Activated CD8-positive, alpha-beta T cell treated with anti-CD3 and anti-CD28 coated beads, Interleukin-2, amount 10 ng/mL, durations not matched to agents 7 days and 5 days (primary cell): ENCODE measurements around the gene MAPK9. TPM values are rescaled to one million over a fixed set of nuclear protein-coding genes. Genes with fewer than 3 reads are reported as not detected.

Source experiments
- ATAC-seq: fragments of 150-1000 bp; cut with Tn5 transposase; one replicate; pipeline ENCODE4 v1.10.0; 2021; ENCODE audit warnings: moderate library complexity
- CTCF ChIA-PET: fragments of 350-600 bp; sonication (Branson Sonifier 250); formaldehyde crosslinking; loops from one replicate; lab custom pipeline; 2021; ENCODE audit warnings: antibody characterized with exemption; lab: Charles Lee
- POLR2A ChIA-PET: fragments of 350-600 bp; sonication (Branson Sonifier 250); formaldehyde crosslinking; loops from one replicate; lab custom pipeline; 2021; ENCODE audit warnings: antibody characterized with exemption; lab: Charles Lee
- DNase-seq: peaks from one replicate; pipeline ENCODE4 v3.0.0-alpha.2; 2020
- H3K27ac Mint-ChIP-seq: one replicate; pipeline ENCODE4 v1.8.0; 2021; ENCODE audit warnings: mild to moderate bottlenecking, mixed read lengths
- H3K27me3 Mint-ChIP-seq: one replicate; pipeline ENCODE4 v1.8.0; 2021; ENCODE audit warnings: low read depth, mixed read lengths
- H3K36me3 Mint-ChIP-seq: one replicate; pipeline ENCODE4 v1.8.0; 2021; ENCODE audit warnings: low read depth, mixed read lengths
- H3K4me1 Mint-ChIP-seq: one replicate; pipeline ENCODE4 v1.8.0; 2021; ENCODE audit warnings: low read depth, mixed read lengths
- H3K4me3 Mint-ChIP-seq: one replicate; pipeline ENCODE4 v1.8.0; 2021; ENCODE audit warnings: mild to moderate bottlenecking, mixed read lengths
- H3K9me3 Mint-ChIP-seq: one replicate; pipeline ENCODE4 v1.8.0; 2022; ENCODE audit warnings: mixed read lengths; ENCODE audit not compliant: insufficient read depth
- total RNA-seq, 2 experiments: library from RNA; stranded (reverse); gene quantifications; one replicate each; pipeline ENCODE4 v1.2.3, GENCODE V29; 2021

Gene MAPK9
- total RNA-seq, 2 experiments from 2014 or later: 42.6 to 44.6 TPM

- POLR2A ChIA-PET: no interaction called here
- H3K4me3 Mint-ChIP-seq: no peak overlapping the region
- CTCF ChIA-PET: no interaction called here
- DNase-seq: no peak
- H3K4me1 Mint-ChIP-seq: no peaks in the 10 kb centered on the region
- H3K36me3 Mint-ChIP-seq: no peaks in the 10 kb centered on the region
- H3K9me3 Mint-ChIP-seq: no peaks in the 10 kb centered on the region
- ATAC-seq: no peak
- no peak overlapping the region for H3K27ac Mint-ChIP-seq
- no peaks in the 10 kb centered on the region for H3K27me3 Mint-ChIP-seq
Observed at GRCh38 chr5:180194410-180195345, 97.2 kb downstream of the MAPK9 start.

- CTCF ChIA-PET: no interaction called here
- no peak for DNase-seq
- POLR2A ChIA-PET: no interaction called here
- H3K27me3 Mint-ChIP-seq: peaks cover 2% of the 10 kb centered on the region
- H3K36me3 Mint-ChIP-seq: no peaks in the 10 kb centered on the region
- no peak overlapping the region for H3K4me3 Mint-ChIP-seq
- ATAC-seq: no peak
- H3K27ac Mint-ChIP-seq: no peak overlapping the region
- no peaks in the 10 kb centered on the region for H3K9me3 Mint-ChIP-seq
- H3K4me1 Mint-ChIP-seq: no peaks in the 10 kb centered on the region
Observed at GRCh38 chr5:180193749-180194375, 98.0 kb downstream of the MAPK9 start.

GRCh38 chr5:180191716-180192115 is 100.2 kb downstream of the MAPK9 start:
- ATAC-seq: no peak
- DNase-seq: no peak
- peaks cover 4% of the 10 kb centered on the region for H3K27me3 Mint-ChIP-seq
- H3K27ac Mint-ChIP-seq: no peak overlapping the region
- CTCF ChIA-PET: no interaction called here
- H3K4me3 Mint-ChIP-seq: no peak overlapping the region
- POLR2A ChIA-PET: no interaction called here
- H3K4me1 Mint-ChIP-seq: no peaks in the 10 kb centered on the region
- H3K36me3 Mint-ChIP-seq: no peaks in the 10 kb centered on the region
- no peaks in the 10 kb centered on the region for H3K9me3 Mint-ChIP-seq

GRCh38 chr5:180187767-180188166 is 104.1 kb downstream of the MAPK9 start:
- Mint-ChIP-seq H3K4me1 (no peaks in the 10 kb centered on the region), H3K4me3 (no peak overlapping the region), H3K9me3 (no peaks in the 10 kb centered on the region), H3K36me3 (no peaks in the 10 kb centered on the region), H3K27ac (no peak overlapping the region), H3K27me3 (peaks cover 4% of the 10 kb centered on the region)
- CTCF ChIA-PET: no interaction called here
- no peak for DNase-seq
- POLR2A ChIA-PET: no interaction called here
- ATAC-seq: no peak

Other genes with a start within 250 kb of the MAPK9 start
- 1 to 10 TPM; 4.0 to 5.5 TPM for gene RNF130, start 220.3 kb downstream of the MAPK9 start, total RNA-seq
- gene RASGEF1C, start 82.9 kb downstream of the MAPK9 start, total RNA-seq: not detected
- gene GFPT2, start 61.3 kb upstream of the MAPK9 start, total RNA-seq: under 1 TPM in 1 of 2 experiments, not detected in 1; 0.13 TPM
- 10 to 100 TPM; 36.3 to 43.0 TPM for gene CNOT6, start 202.3 kb upstream of the MAPK9 start, total RNA-seq